ENCODE measurements around the gene OXTR.

The OXTR gene

DNA sequence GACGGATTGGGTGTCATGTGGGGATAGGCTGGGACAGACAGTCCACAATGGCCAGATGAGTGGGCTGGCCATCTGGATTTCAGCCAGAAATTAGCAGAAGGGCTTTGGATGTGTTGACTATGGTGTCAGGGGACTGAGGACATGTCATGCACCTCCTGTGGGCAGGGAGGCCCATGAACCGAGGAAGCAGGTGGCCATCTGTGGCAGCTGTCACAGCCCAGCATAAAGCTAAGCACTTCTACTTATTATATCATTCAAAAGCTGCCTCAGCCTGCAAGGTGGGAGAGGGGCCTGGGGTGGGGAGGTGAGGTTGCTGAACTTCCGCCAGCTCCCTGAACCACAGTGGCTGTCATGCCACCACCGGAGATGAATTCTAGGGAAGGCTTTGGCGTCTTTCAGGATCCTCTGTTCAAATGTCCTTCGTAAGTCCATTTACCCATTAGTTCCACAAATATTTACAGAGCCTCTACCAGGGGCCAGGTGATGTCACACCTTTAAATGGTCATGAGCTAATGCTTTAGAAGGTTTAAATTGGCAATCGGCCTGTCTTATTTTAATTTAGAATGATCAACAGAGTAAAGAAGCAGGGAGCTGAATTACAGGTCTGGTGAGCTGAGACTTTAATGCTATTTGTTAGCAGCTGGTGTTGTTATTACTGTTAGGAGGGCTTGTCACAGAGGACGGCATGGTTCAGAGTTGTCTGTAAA, 59.5 kb downstream of the OXTR start:
- DNase-seq, result peak; percentile 61

DNA sequence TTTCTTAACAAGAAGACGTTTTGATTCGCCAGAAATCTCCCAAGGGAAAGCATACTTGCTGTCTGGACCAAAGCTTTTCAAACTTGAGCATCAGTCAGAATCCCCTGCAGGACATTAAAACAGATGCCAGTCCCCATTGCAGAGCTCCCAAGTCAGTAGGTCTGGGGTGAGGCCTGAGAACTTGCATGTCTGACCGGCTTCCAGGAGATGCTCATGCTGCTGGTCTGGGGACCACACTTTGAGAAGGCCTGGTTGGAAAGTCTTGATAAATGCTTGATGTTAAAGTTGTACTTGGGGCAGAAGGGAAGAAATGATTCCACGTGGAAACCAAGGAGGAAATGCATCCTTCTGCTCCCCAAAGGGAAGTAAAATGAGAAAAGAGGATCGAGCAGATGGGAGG, 60.1 kb downstream of the OXTR start:
- no peak for DNase-seq

DNA sequence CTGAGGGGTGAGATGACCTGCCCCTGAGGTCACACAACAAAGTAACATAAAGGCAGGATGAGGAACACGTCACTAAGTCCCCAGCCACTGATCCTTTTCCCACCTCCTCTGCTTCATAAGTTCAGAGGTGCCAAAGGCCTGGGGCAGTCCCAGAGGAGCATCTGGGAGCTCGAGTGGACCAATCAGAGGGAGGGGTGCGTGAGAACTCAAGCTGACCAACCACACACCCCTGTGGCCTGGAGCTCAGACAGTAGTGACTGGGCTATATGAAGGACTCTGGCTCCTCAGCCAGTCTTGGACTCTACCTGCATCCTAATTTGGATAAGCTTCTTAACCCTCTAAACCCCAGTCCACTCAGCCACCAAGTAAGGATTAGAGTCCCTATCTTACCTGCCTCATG, 63.8 kb downstream of the OXTR start:
- no peak for DNase-seq

DNA sequence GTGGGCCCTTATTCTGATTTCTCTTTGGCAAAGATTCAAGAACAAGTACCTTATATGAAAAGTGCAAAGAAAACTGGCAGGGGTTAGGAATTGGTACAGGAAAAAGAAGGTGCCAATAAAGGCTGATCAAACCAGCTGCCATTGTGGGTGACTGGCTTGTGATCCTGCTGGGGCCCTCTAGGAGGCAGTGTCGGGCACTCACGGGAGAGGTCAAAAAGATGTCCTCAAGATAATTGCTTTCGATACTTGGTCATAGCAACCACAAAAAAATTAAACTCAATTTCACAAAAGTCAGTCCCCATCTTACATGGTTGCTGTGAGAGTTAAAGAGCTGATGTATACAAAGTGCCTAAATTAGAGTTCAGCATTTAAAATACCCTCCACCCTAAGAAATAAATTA, 66.9 kb downstream of the OXTR start:
- DNase-seq, result no peak

Data from NCI-H82 (cell line).